Osteocyte (in vitro differentiated cells): ENCODE results near the gene SMARCA4. TPM values are rescaled to one million over a fixed set of nuclear protein-coding genes. Genes with fewer than 3 reads are reported as not detected.

Experiments
- DNase-seq: peaks from one replicate; pipeline ENCODE4 v3.0.0; 2021; ENCODE audit warnings: mixed read lengths; ENCODE audit not compliant: unreplicated experiment; ENCODE audit errors: extremely low spot score
- H3K27ac Mint-ChIP-seq: one replicate; pipeline ENCODE4 v1.8.0; 2021; ENCODE audit warnings: mild to moderate bottlenecking, mixed read lengths; ENCODE audit not compliant: unreplicated experiment
- H3K27me3 Mint-ChIP-seq: one replicate; pipeline ENCODE4 v1.8.0; 2021; ENCODE audit warnings: mixed read lengths; ENCODE audit not compliant: unreplicated experiment
- H3K36me3 Mint-ChIP-seq: one replicate; pipeline ENCODE4 v1.8.0; 2021; ENCODE audit warnings: mixed read lengths; ENCODE audit not compliant: unreplicated experiment
- H3K4me1 Mint-ChIP-seq: one replicate; pipeline ENCODE4 v1.8.0; 2021; ENCODE audit warnings: mixed read lengths; ENCODE audit not compliant: unreplicated experiment
- H3K4me3 Mint-ChIP-seq: one replicate; pipeline ENCODE4 v1.8.0; 2021; ENCODE audit warnings: mild to moderate bottlenecking, moderate library complexity, mixed read lengths; ENCODE audit not compliant: unreplicated experiment
- H3K9me3 Mint-ChIP-seq: one replicate; pipeline ENCODE4 v1.8.0; 2021; ENCODE audit warnings: mixed read lengths; ENCODE audit not compliant: unreplicated experiment
- total RNA-seq: library from RNA; stranded (reverse); gene quantifications from 2 replicates; pipeline ENCODE4 v1.2.1, GENCODE V29; 2021
- TF ChIP-seq, protein P1 (sequence below): fragments of 200-600 bp; sonication (generic); IDR thresholded peaks from 2 replicates; pipeline ENCODE4 v1.5.0; 2021; ENCODE audit warnings: antibody characterized with exemption, mild to moderate bottlenecking, moderate library complexity

The SMARCA4 gene
- total RNA-seq, 1 donor from 2014 or later, result 131 TPM

DNA sequence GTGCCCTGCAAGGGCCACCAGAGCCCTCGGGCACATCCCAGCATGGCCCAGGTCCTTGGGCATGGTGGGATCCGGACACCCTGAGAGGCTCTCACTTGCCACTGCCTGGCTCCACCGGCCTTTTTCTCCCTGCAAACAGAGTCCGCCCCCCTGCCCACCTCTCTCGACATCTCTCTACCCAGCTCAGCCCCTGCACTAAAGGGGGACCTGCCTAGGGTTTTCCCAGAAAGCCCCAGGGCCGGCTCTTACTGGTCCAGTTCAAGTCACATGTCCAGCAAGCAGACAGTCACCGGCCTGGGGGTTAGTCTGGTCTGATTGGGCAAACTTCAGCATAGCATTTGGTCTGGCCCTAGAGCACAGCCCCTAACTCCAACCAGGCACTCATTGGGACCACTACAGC, 52.9 kb downstream of the SMARCA4 start:
- no peak for DNase-seq
- no peak overlapping the region for H3K4me3 Mint-ChIP-seq

DNA sequence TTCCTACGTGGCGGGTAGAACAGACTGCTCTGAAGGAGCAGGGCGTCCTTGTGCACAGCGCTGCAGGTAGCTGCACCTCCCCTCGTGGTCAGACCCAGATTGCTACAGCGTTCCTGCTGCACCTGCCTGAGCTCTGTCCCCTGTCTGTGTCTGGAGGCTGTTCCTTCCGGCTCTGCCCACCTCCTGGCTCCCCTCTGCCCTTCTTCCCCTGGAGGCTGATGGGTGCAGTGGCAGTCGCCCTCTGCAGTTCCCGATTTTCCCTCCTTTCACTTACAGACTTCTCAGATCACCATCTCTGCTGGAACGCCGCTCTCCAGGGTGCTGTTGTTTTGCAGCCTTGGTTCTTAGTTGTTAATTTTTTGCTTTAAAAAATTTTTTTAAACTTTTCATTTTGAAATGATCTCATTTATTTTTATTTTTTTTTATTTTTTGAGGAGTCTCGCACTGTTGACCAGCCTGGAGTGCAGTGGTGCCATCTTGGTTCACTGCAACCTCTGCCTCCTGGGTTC, 53.6 kb downstream of the SMARCA4 start:
- TF ChIP-seq, protein P1, sequence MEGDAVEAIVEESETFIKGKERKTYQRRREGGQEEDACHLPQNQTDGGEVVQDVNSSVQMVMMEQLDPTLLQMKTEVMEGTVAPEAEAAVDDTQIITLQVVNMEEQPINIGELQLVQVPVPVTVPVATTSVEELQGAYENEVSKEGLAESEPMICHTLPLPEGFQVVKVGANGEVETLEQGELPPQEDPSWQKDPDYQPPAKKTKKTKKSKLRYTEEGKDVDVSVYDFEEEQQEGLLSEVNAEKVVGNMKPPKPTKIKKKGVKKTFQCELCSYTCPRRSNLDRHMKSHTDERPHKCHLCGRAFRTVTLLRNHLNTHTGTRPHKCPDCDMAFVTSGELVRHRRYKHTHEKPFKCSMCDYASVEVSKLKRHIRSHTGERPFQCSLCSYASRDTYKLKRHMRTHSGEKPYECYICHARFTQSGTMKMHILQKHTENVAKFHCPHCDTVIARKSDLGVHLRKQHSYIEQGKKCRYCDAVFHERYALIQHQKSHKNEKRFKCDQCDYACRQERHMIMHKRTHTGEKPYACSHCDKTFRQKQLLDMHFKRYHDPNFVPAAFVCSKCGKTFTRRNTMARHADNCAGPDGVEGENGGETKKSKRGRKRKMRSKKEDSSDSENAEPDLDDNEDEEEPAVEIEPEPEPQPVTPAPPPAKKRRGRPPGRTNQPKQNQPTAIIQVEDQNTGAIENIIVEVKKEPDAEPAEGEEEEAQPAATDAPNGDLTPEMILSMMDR, result no peak
- H3K27ac Mint-ChIP-seq, result no peak overlapping the region
- H3K36me3 Mint-ChIP-seq, result peaks cover 46% of the 10 kb centered on the region
- DNase-seq, result no peak
- no peaks in the 10 kb centered on the region for H3K4me1 Mint-ChIP-seq
- H3K27me3 Mint-ChIP-seq, result no peaks in the 10 kb centered on the region
- no peaks in the 10 kb centered on the region for H3K9me3 Mint-ChIP-seq
- H3K4me3 Mint-ChIP-seq, result no peak overlapping the region

More for the DNA sequence above, 52.9 kb downstream of the SMARCA4 start:
- Mint-ChIP-seq H3K27ac (no peak overlapping the region), H3K9me3 (no peaks in the 10 kb centered on the region), H3K27me3 (no peaks in the 10 kb centered on the region), H3K36me3 (peaks cover 43% of the 10 kb centered on the region), H3K4me1 (no peaks in the 10 kb centered on the region)
- TF ChIP-seq, protein P1, result no peak

DNA sequence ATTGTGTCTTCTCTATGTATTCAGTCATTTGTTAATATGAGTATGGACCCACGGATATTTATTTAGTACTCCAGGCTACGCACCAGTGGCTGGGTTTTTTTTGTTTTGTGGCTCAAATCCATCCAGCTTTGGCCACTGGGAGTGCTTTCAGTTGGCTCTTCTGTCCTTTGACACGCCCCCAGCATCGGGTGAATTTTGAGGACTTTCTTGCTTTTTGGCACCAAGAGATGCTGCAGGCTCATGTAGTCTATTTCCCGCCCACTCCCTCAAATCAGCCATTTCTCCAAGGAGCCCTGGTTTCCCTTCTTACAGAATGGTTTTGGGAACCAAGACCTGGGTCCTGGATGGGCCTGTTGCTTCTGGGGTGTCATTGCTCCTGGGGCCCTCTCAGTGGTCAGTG, 55.8 kb downstream of the SMARCA4 start:
- Mint-ChIP-seq H3K27me3 (no peaks in the 10 kb centered on the region), H3K4me1 (no peaks in the 10 kb centered on the region), H3K27ac (no peak overlapping the region), H3K4me3 (no peak overlapping the region), H3K9me3 (no peaks in the 10 kb centered on the region), H3K36me3 (peaks cover 54% of the 10 kb centered on the region)
- TF ChIP-seq, protein P1, result no peak
- DNase-seq, result no peak

DNA sequence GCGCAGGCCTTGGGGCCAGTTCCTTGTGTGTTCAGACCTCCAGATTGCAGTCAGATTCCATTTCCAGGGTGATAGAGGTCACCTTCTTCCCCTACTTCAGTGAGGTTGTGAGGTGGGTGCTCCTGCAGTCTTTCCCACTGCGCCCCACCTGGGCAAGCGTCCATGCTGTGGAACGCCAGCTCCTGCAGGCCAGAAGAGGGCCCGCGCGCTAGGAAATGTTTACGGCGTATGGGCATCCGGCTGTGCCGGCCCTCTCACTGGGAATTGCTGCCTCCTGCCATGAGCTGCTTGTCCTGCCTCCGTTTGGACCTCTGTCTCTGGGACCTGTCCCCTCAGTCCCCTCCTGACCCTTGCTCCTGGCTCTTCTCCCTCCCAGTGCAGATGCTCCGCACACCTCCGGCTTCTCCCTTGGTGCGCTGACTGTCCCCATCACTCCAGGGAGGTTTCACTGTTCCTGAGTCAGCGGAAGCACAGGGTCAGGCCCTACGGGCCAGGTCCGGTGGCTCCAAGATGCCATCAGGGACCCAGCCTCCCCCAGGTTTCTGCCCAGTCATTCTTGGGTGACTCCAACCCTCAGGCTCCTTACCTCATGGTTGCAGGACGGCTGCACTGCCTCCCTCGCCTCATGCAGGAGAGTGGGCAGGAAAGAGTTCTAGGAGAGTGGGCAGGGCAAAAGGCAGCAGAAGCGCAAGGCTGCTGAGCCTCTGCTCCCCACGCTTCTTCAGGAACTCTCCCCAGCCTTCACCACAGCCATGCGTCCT, 56.6 kb downstream of the SMARCA4 start:
- H3K36me3 Mint-ChIP-seq, result peaks cover 58% of the 10 kb centered on the region
- no peaks in the 10 kb centered on the region for H3K4me1 Mint-ChIP-seq
- TF ChIP-seq, protein P1, result no peak
- no peak overlapping the region for H3K27ac Mint-ChIP-seq
- H3K27me3 Mint-ChIP-seq, result no peaks in the 10 kb centered on the region
- no peak overlapping the region for H3K4me3 Mint-ChIP-seq
- DNase-seq, result no peak
- H3K9me3 Mint-ChIP-seq, result no peaks in the 10 kb centered on the region

DNA sequence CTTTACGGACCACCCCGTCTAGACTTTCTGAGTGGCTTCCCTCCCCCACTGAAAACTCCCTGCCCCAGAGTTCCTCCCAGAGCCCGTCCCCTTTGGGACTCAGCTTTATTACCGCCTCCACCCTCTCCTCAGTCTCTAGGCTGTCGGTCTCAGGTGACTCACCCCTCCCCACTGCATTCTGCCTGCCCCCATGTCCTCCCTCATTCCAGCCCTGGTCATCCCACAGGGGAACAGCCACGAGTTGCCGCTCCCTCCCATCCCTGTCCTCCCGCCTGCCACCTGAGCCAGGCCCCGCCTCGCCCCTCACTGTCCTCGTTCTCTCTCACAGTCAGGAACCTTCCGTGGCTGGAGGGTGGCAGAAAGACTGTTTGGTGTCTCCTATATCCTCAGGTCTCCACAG, 57.3 kb downstream of the SMARCA4 start:
- Mint-ChIP-seq H3K4me1 (no peaks in the 10 kb centered on the region), H3K4me3 (no peak overlapping the region), H3K9me3 (no peaks in the 10 kb centered on the region), H3K27me3 (no peaks in the 10 kb centered on the region), H3K36me3 (peaks cover 55% of the 10 kb centered on the region), H3K27ac (no peak overlapping the region)
- no peak for DNase-seq
- TF ChIP-seq, protein P1, result no peak
